MG63 (cell line): ENCODE data around the gene CELA1. TPM values are rescaled to one million over a fixed set of nuclear protein-coding genes. Genes with fewer than 3 reads are reported as not detected.

Experiments
- DNase-seq: peaks from one replicate; pipeline ENCODE4 v3.0.0-alpha.2; 2020
- H3K27me3 ChIP-seq: fragments of 250-450 bp; sonication (Bioruptor Pico); 2 replicates; pipeline ENCODE4 v1.5.1; 2020; ENCODE audit warnings: mild to moderate bottlenecking, moderate library complexity
- H3K36me3 ChIP-seq: fragments of 250-450 bp; sonication (Bioruptor Pico); 2 replicates; pipeline ENCODE4 v1.5.1; 2020; ENCODE audit warnings: mild to moderate bottlenecking, moderate library complexity
- H3K4me3 ChIP-seq: fragments of 250-450 bp; sonication (Bioruptor Pico); 2 replicates; pipeline ENCODE4 v1.5.1; 2020; ENCODE audit warnings: mild to moderate bottlenecking, moderate library complexity
- H3K9me3 ChIP-seq: fragments of 250-450 bp; sonication (Bioruptor Pico); 2 replicates; pipeline ENCODE4 v1.5.1; 2020; ENCODE audit warnings: mild to moderate bottlenecking, moderate library complexity
- total RNA-seq: library from RNA; depleted of rRNA; stranded (reverse); fragments of >200 nt; shearing (Covaris generic); gene quantifications from 2 replicates; pipeline ENCODE4 v1.2.3, GENCODE V29; 2014; ENCODE audit warnings: low replicate concordance

CELA1 gene
- total RNA-seq, 1 experiment from 2014 or later, result not detected

- Histone ChIP-seq H3K36me3 (no peaks in the 10 kb centered on the region), H3K27me3 (no peaks in the 10 kb centered on the region), H3K4me3 (no peak overlapping the region), H3K9me3 (no peaks in the 10 kb centered on the region)
- no peak for DNase-seq
Measured at GRCh38 chr12:51381226-51382079, 35.0 kb upstream of the CELA1 start.

- H3K4me3 ChIP-seq, result no peak overlapping the region
- no peaks in the 10 kb centered on the region for H3K36me3 ChIP-seq
- no peak for DNase-seq
- no peaks in the 10 kb centered on the region for H3K9me3 ChIP-seq
- no peaks in the 10 kb centered on the region for H3K27me3 ChIP-seq
Measured at GRCh38 chr12:51379571-51379970, 33.1 kb upstream of the CELA1 start.

GRCh38 chr12:51378749-51379148, 32.3 kb upstream of the CELA1 start:
- no peak for DNase-seq
- Histone ChIP-seq H3K9me3 (no peaks in the 10 kb centered on the region), H3K27me3 (no peaks in the 10 kb centered on the region), H3K36me3 (no peaks in the 10 kb centered on the region), H3K4me3 (no peak overlapping the region)

- DNase-seq, result no peak
- H3K4me3 ChIP-seq, result no peak overlapping the region
- H3K36me3 ChIP-seq, result no peaks in the 10 kb centered on the region
- no peaks in the 10 kb centered on the region for H3K27me3 ChIP-seq
- no peaks in the 10 kb centered on the region for H3K9me3 ChIP-seq
Measured at GRCh38 chr12:51377099-51377984, 30.9 kb upstream of the CELA1 start.

GRCh38 chr12:51374856-51375255, 28.4 kb upstream of the CELA1 start:
- no peak overlapping the region for H3K4me3 ChIP-seq
- no peaks in the 10 kb centered on the region for H3K9me3 ChIP-seq
- no peak for DNase-seq
- no peaks in the 10 kb centered on the region for H3K27me3 ChIP-seq
- no peaks in the 10 kb centered on the region for H3K36me3 ChIP-seq

GRCh38 chr12:51374361-51374760, 27.9 kb upstream of the CELA1 start:
- Histone ChIP-seq H3K9me3 (no peaks in the 10 kb centered on the region), H3K27me3 (no peaks in the 10 kb centered on the region), H3K4me3 (no peak overlapping the region), H3K36me3 (no peaks in the 10 kb centered on the region)
- peak; percentile 14 for DNase-seq

- no peaks in the 10 kb centered on the region for H3K36me3 ChIP-seq
- no peak for DNase-seq
- no peaks in the 10 kb centered on the region for H3K9me3 ChIP-seq
- H3K27me3 ChIP-seq, result no peaks in the 10 kb centered on the region
- no peak overlapping the region for H3K4me3 ChIP-seq
Measured at GRCh38 chr12:51373187-51373586, 26.7 kb upstream of the CELA1 start.

- Histone ChIP-seq H3K36me3 (no peaks in the 10 kb centered on the region), H3K4me3 (no peak overlapping the region), H3K9me3 (no peaks in the 10 kb centered on the region), H3K27me3 (no peaks in the 10 kb centered on the region)
- DNase-seq, result no peak
Measured at GRCh38 chr12:51372021-51372420, 25.5 kb upstream of the CELA1 start.

GRCh38 chr12:51371295-51371953, 24.9 kb upstream of the CELA1 start:
- DNase-seq, result peak; percentile 95
- H3K27me3 ChIP-seq, result no peaks in the 10 kb centered on the region
- no peaks in the 10 kb centered on the region for H3K36me3 ChIP-seq
- no peaks in the 10 kb centered on the region for H3K9me3 ChIP-seq
- H3K4me3 ChIP-seq, result no peak overlapping the region

- no peaks in the 10 kb centered on the region for H3K36me3 ChIP-seq
- no peak overlapping the region for H3K4me3 ChIP-seq
- no peak for DNase-seq
Measured at GRCh38 chr12:51370667-51371066, 24.2 kb upstream of the CELA1 start.

GRCh38 chr12:51369581-51369980, 23.1 kb upstream of the CELA1 start:
- H3K36me3 ChIP-seq, result no peaks in the 10 kb centered on the region
- DNase-seq, result no peak
- H3K4me3 ChIP-seq, result no peak overlapping the region
- H3K9me3 ChIP-seq, result no peaks in the 10 kb centered on the region
- no peaks in the 10 kb centered on the region for H3K27me3 ChIP-seq

More at GRCh38 chr12:51370667-51371066, 24.2 kb upstream of the CELA1 start:
- Histone ChIP-seq H3K9me3 (no peaks in the 10 kb centered on the region), H3K27me3 (no peaks in the 10 kb centered on the region)

- H3K36me3 ChIP-seq, result no peaks in the 10 kb centered on the region
- no peak for DNase-seq
- H3K27me3 ChIP-seq, result no peaks in the 10 kb centered on the region
- H3K9me3 ChIP-seq, result no peaks in the 10 kb centered on the region
- no peak overlapping the region for H3K4me3 ChIP-seq
Measured at GRCh38 chr12:51368640-51369517, 22.4 kb upstream of the CELA1 start.

- Histone ChIP-seq H3K36me3 (no peaks in the 10 kb centered on the region), H3K4me3 (no peak overlapping the region), H3K27me3 (no peaks in the 10 kb centered on the region), H3K9me3 (no peaks in the 10 kb centered on the region)
- DNase-seq, result no peak
Measured at GRCh38 chr12:51365276-51365675, 18.8 kb upstream of the CELA1 start.

GRCh38 chr12:51364001-51364400, 17.5 kb upstream of the CELA1 start:
- no peaks in the 10 kb centered on the region for H3K9me3 ChIP-seq
- no peak overlapping the region for H3K4me3 ChIP-seq
- no peaks in the 10 kb centered on the region for H3K27me3 ChIP-seq
- no peak for DNase-seq
- H3K36me3 ChIP-seq, result no peaks in the 10 kb centered on the region

- no peak for DNase-seq
Measured at GRCh38 chr12:51362747-51363342, 16.4 kb upstream of the CELA1 start.

GRCh38 chr12:51362307-51362706, 15.8 kb upstream of the CELA1 start:
- Histone ChIP-seq H3K27me3 (no peaks in the 10 kb centered on the region), H3K9me3 (no peaks in the 10 kb centered on the region)
- DNase-seq, result no peak

More at GRCh38 chr12:51362747-51363342, 16.4 kb upstream of the CELA1 start:
- H3K9me3 ChIP-seq, result no peaks in the 10 kb centered on the region
- no peaks in the 10 kb centered on the region for H3K36me3 ChIP-seq
- H3K27me3 ChIP-seq, result no peaks in the 10 kb centered on the region
- H3K4me3 ChIP-seq, result no peak overlapping the region

More at GRCh38 chr12:51362307-51362706, 15.8 kb upstream of the CELA1 start:
- Histone ChIP-seq H3K36me3 (no peaks in the 10 kb centered on the region), H3K4me3 (no peak overlapping the region)
